SK-N-SH treated with all-trans-retinoic acid at 6 μM for 48 hours (cell line): ENCODE results near the gene KIF6.

Source experiments
- ATAC-seq: fragments of 200-7000 bp; cut with Tn5 transposase; 3 replicates; pipeline ENCODE4 v1.9.1; 2020; ENCODE audit warnings: mild to moderate bottlenecking, moderate library complexity
- ARNTL ChIP-seq: fragments of 450-650 bp; formaldehyde crosslinking; IDR thresholded peaks from 2 replicates; pipeline ENCODE4 v1.5.0; 2020; ENCODE audit warnings: low read depth, mild to moderate bottlenecking, moderate library complexity, borderline replicate concordance
- BACH2 ChIP-seq: fragments of 250-450 bp; sonication (Bioruptor Pico); IDR thresholded peaks from 2 replicates; pipeline ENCODE4 v1.9.0; 2021; ENCODE audit warnings: mild to moderate bottlenecking, borderline replicate concordance
- ESRRG ChIP-seq: fragments of 250-450 bp; sonication (Bioruptor Pico); IDR thresholded peaks from 2 replicates; pipeline ENCODE4 v1.6.1; 2021; ENCODE audit warnings: mild to moderate bottlenecking
- GLIS3 ChIP-seq: fragments of 250-450 bp; sonication (Bioruptor Pico); IDR thresholded peaks from 2 replicates; pipeline ENCODE4 v1.5.0; 2020; ENCODE audit warnings: mild to moderate bottlenecking, moderate library complexity
- ISL1 ChIP-seq: fragments of 250-450 bp; sonication (Bioruptor Pico); IDR thresholded peaks from 2 replicates; pipeline ENCODE4 v2.1.2; 2022; ENCODE audit warnings: mild to moderate bottlenecking, moderate library complexity
- OSR1 ChIP-seq: fragments of 250-450 bp; sonication (Bioruptor Pico); IDR thresholded peaks from 2 replicates; pipeline ENCODE4 v1.8.0; 2022; ENCODE audit warnings: moderate library complexity, mild to moderate bottlenecking, inconsistent platforms
- SNAI2 ChIP-seq: fragments of 250-450 bp; sonication (Bioruptor Pico); IDR thresholded peaks from 2 replicates; pipeline ENCODE4 v1.5.0; 2020; ENCODE audit warnings: mild to moderate bottlenecking, moderate library complexity
- TCF4 ChIP-seq: fragments of 250-450 bp; sonication (Bioruptor Pico); IDR thresholded peaks from 2 replicates; pipeline ENCODE4 v1.8.0; 2021; ENCODE audit warnings: mild to moderate bottlenecking, moderate library complexity, borderline replicate concordance
- TOX ChIP-seq: fragments of 250-450 bp; sonication (Bioruptor Pico); IDR thresholded peaks from 2 replicates; pipeline ENCODE4 v1.8.0; 2021; ENCODE audit warnings: mild to moderate bottlenecking, moderate library complexity, borderline replicate concordance
- ZC3H10 ChIP-seq: fragments of 250-450 bp; sonication (Bioruptor Pico); IDR thresholded peaks from 2 replicates; pipeline ENCODE4 v1.5.1; 2021; ENCODE audit warnings: mild to moderate bottlenecking, moderate library complexity
- ZFP3 ChIP-seq: fragments of 250-450 bp; sonication (Bioruptor Pico); IDR thresholded peaks from 2 replicates; pipeline ENCODE4 v1.5.0; 2020; ENCODE audit warnings: mild to moderate bottlenecking, moderate library complexity
- ZFP30 ChIP-seq: fragments of 450-650 bp; formaldehyde crosslinking; IDR thresholded peaks from 2 replicates; pipeline ENCODE4 v1.5.0; 2022; ENCODE audit warnings: mild to moderate bottlenecking, moderate library complexity
- ZNF565 ChIP-seq: fragments of 450-650 bp; formaldehyde crosslinking; conservative IDR thresholded peaks from 2 replicates; pipeline ENCODE4 v1.5.0; 2020; ENCODE audit warnings: low read depth, mild to moderate bottlenecking, moderate library complexity
- ZNF70 ChIP-seq: fragments of 450-650 bp; formaldehyde crosslinking; IDR thresholded peaks from 2 replicates; pipeline ENCODE4 v1.5.0; 2020; ENCODE audit warnings: mild to moderate bottlenecking, moderate library complexity
- ZNF8 ChIP-seq: fragments of 450-650 bp; formaldehyde crosslinking; IDR thresholded peaks from 2 replicates; pipeline ENCODE4 v1.5.0; 2020; ENCODE audit warnings: mild to moderate bottlenecking, moderate library complexity
- TF ChIP-seq, protein P1 (sequence below): fragments of 250-450 bp; sonication (Bioruptor Pico); IDR thresholded peaks from 2 replicates; pipeline ENCODE4 v1.5.0; 2020; ENCODE audit warnings: mild to moderate bottlenecking, moderate library complexity
- TF ChIP-seq, protein P2 (sequence below): fragments of 250-450 bp; sonication (Bioruptor Pico); IDR thresholded peaks from 2 replicates; pipeline ENCODE4 v1.5.1; 2020; ENCODE audit warnings: low read depth, mild to moderate bottlenecking, moderate library complexity
- TF ChIP-seq, protein P3 (sequence below): fragments of 250-450 bp; sonication (Bioruptor Pico); IDR thresholded peaks from 2 replicates; pipeline ENCODE4 v1.5.1; 2021; ENCODE audit warnings: mild to moderate bottlenecking, moderate library complexity
- TF ChIP-seq, protein P4 (sequence below): fragments of 250-450 bp; sonication (Bioruptor Pico); IDR thresholded peaks from 2 replicates; pipeline ENCODE4 v1.8.0; 2021; ENCODE audit warnings: low read depth, mild to moderate bottlenecking, moderate library complexity, borderline replicate concordance
- TF ChIP-seq, protein P5 (sequence below): fragments of 250-450 bp; sonication (Bioruptor Pico); IDR thresholded peaks from 2 replicates; pipeline ENCODE4 v1.8.0; 2020; ENCODE audit warnings: mild to moderate bottlenecking, moderate library complexity, borderline replicate concordance

KIF6 gene

GRCh38 chr6:39432330-39433025 is 292.7 kb downstream of the KIF6 start:
- ATAC-seq, result no peak

DNA sequence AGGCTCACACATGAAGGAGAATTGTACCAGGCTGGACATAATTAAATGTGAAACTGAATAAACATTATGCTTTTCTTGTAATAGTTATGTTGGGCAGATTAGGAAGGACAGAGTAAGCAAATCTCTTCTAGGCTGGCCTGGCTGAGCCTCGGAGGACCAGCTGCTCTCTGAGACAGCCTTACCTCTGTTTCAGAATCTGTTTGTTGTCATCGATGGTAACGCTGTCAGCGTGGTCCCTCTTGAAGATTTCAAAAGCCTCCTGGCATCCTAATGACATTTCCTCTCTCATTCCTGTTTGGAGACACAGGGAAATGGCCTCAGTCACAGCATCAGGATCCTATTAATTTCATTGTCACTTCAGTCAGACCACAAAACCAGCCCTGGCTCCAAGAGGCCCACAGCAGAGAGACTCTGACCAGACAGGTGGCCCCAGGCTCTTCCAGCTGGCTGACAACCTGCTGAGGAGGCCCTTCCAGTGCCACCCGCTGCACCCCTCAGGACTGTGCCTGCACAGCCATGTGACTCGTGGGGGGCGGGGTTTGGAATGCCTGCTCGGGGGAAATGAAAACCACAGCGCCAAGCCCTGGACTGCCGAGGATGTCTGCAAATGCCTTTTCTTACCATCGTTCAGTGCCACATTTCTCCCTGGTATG is 294.2 kb downstream of the KIF6 start:
- TF ChIP-seq ZNF8 (CRISPR knock-in tag) (0 out of 2 replicates have a peak, but pooled peaks have one; percentile 43), TCF4 (CRISPR knock-in tag) (peak; percentile 80; the same call in 1 of the 2 replicates)
- TF ChIP-seq, protein P1, sequence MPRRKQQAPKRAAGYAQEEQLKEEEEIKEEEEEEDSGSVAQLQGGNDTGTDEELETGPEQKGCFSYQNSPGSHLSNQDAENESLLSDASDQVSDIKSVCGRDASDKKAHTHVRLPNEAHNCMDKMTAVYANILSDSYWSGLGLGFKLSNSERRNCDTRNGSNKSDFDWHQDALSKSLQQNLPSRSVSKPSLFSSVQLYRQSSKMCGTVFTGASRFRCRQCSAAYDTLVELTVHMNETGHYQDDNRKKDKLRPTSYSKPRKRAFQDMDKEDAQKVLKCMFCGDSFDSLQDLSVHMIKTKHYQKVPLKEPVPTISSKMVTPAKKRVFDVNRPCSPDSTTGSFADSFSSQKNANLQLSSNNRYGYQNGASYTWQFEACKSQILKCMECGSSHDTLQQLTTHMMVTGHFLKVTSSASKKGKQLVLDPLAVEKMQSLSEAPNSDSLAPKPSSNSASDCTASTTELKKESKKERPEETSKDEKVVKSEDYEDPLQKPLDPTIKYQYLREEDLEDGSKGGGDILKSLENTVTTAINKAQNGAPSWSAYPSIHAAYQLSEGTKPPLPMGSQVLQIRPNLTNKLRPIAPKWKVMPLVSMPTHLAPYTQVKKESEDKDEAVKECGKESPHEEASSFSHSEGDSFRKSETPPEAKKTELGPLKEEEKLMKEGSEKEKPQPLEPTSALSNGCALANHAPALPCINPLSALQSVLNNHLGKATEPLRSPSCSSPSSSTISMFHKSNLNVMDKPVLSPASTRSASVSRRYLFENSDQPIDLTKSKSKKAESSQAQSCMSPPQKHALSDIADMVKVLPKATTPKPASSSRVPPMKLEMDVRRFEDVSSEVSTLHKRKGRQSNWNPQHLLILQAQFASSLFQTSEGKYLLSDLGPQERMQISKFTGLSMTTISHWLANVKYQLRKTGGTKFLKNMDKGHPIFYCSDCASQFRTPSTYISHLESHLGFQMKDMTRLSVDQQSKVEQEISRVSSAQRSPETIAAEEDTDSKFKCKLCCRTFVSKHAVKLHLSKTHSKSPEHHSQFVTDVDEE (CRISPR knock-in tag), result peak; percentile 71
- TF ChIP-seq, protein P2, sequence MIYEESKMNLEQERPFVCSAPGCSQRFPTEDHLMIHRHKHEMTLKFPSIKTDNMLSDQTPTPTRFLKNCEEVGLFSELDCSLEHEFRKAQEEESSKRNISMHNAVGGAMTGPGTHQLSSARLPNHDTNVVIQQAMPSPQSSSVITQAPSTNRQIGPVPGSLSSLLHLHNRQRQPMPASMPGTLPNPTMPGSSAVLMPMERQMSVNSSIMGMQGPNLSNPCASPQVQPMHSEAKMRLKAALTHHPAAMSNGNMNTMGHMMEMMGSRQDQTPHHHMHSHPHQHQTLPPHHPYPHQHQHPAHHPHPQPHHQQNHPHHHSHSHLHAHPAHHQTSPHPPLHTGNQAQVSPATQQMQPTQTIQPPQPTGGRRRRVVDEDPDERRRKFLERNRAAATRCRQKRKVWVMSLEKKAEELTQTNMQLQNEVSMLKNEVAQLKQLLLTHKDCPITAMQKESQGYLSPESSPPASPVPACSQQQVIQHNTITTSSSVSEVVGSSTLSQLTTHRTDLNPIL (CRISPR knock-in tag), result no peak
- peak; percentile 69 for ATAC-seq

More at GRCh38 chr6:39432330-39433025, 292.7 kb downstream of the KIF6 start:
- TF ChIP-seq, protein P3, sequence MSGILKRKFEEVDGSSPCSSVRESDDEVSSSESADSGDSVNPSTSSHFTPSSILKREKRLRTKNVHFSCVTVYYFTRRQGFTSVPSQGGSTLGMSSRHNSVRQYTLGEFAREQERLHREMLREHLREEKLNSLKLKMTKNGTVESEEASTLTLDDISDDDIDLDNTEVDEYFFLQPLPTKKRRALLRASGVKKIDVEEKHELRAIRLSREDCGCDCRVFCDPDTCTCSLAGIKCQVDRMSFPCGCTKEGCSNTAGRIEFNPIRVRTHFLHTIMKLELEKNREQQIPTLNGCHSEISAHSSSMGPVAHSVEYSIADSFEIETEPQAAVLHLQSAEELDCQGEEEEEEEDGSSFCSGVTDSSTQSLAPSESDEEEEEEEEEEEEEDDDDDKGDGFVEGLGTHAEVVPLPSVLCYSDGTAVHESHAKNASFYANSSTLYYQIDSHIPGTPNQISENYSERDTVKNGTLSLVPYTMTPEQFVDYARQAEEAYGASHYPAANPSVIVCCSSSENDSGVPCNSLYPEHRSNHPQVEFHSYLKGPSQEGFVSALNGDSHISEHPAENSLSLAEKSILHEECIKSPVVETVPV, result no peak
- TF ChIP-seq ZFP3 (CRISPR knock-in tag) (no peak), TOX (no peak), ISL1 (CRISPR knock-in tag) (no peak), ARNTL (CRISPR knock-in tag) (no peak), ZNF8 (CRISPR knock-in tag) (no peak), OSR1 (no peak), TCF4 (CRISPR knock-in tag) (no peak), BACH2 (no peak), ZC3H10 (CRISPR knock-in tag) (no peak), ZFP30 (CRISPR knock-in tag) (no peak), ZNF70 (CRISPR knock-in tag) (no peak), ZNF565 (CRISPR knock-in tag) (no peak), GLIS3 (CRISPR knock-in tag) (no peak)
- TF ChIP-seq, protein P4, sequence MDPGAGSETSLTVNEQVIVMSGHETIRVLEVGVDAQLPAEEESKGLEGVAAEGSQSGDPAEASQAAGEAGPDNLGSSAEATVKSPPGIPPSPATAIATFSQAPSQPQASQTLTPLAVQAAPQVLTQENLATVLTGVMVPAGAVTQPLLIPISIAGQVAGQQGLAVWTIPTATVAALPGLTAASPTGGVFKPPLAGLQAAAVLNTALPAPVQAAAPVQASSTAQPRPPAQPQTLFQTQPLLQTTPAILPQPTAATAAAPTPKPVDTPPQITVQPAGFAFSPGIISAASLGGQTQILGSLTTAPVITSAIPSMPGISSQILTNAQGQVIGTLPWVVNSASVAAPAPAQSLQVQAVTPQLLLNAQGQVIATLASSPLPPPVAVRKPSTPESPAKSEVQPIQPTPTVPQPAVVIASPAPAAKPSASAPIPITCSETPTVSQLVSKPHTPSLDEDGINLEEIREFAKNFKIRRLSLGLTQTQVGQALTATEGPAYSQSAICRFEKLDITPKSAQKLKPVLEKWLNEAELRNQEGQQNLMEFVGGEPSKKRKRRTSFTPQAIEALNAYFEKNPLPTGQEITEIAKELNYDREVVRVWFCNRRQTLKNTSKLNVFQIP, result no peak
- TF ChIP-seq, protein P2 (CRISPR knock-in tag), result no peak
- TF ChIP-seq, protein P5, sequence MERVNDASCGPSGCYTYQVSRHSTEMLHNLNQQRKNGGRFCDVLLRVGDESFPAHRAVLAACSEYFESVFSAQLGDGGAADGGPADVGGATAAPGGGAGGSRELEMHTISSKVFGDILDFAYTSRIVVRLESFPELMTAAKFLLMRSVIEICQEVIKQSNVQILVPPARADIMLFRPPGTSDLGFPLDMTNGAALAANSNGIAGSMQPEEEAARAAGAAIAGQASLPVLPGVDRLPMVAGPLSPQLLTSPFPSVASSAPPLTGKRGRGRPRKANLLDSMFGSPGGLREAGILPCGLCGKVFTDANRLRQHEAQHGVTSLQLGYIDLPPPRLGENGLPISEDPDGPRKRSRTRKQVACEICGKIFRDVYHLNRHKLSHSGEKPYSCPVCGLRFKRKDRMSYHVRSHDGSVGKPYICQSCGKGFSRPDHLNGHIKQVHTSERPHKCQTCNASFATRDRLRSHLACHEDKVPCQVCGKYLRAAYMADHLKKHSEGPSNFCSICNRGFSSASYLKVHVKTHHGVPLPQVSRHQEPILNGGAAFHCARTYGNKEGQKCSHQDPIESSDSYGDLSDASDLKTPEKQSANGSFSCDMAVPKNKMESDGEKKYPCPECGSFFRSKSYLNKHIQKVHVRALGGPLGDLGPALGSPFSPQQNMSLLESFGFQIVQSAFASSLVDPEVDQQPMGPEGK (CRISPR knock-in tag), result no peak

GRCh38 chr6:39430446-39430845 is 294.8 kb downstream of the KIF6 start:
- TF ChIP-seq, protein P3, result no peak
- no peak for TF ChIP-seq SNAI2
- TF ChIP-seq ZFP3 (CRISPR knock-in tag), result no peak
- TF ChIP-seq ZNF70 (CRISPR knock-in tag), result no peak
- TF ChIP-seq ESRRG, result no peak
- TF ChIP-seq, protein P2 (CRISPR knock-in tag), result no peak
- TF ChIP-seq, protein P4, result no peak
- no peak for TF ChIP-seq ARNTL (CRISPR knock-in tag)
- TF ChIP-seq ZNF565 (CRISPR knock-in tag), result no peak
- TF ChIP-seq ZC3H10 (CRISPR knock-in tag), result no peak
- TF ChIP-seq ZNF8 (CRISPR knock-in tag), result no peak
- ATAC-seq, result no peak
